GM18511 (cell line): ENCODE data around the gene ACBD4.
A peak's percentile ranks its signal among the peaks of the same experiment; 100 is the strongest.

Experiments
- ATAC-seq: cut with Tn5 transposase; IDR thresholded peaks from one replicate; pipeline ENCODE4 v1.9.1; 2021; ENCODE audit warnings: mild to moderate bottlenecking, moderate library complexity; ENCODE audit not compliant: unreplicated experiment

The ACBD4 gene

GRCh38 chr17:45135192-45135977, at the start of gene ACBD4:
ACBD4 (plus strand) TSS chr17:45135687; CDS start chr17:45136145, 458 bp downstream.
- ATAC-seq = peak; percentile 80

- no peak for ATAC-seq
Measured at GRCh38 chr17:45086391-45086790, 49.1 kb upstream of the ACBD4 start.

GRCh38 chr17:45086865-45087503, 48.5 kb upstream of the ACBD4 start:
- ATAC-seq = no peak

- ATAC-seq = no peak
Measured at GRCh38 chr17:45087504-45087975, 47.9 kb upstream of the ACBD4 start.

GRCh38 chr17:45087978-45088377, 47.5 kb upstream of the ACBD4 start:
- no peak for ATAC-seq

- ATAC-seq = no peak
Measured at GRCh38 chr17:45088741-45089140, 46.7 kb upstream of the ACBD4 start.

- ATAC-seq = no peak
Measured at GRCh38 chr17:45090711-45091110, 44.8 kb upstream of the ACBD4 start.

GRCh38 chr17:45091778-45092425, 43.6 kb upstream of the ACBD4 start:
- no peak for ATAC-seq

- ATAC-seq = no peak
Measured at GRCh38 chr17:45092911-45093430, 42.5 kb upstream of the ACBD4 start.

GRCh38 chr17:45093444-45094110, 41.9 kb upstream of the ACBD4 start:
- no peak for ATAC-seq

- no peak for ATAC-seq
Measured at GRCh38 chr17:45096141-45096540, 39.3 kb upstream of the ACBD4 start.

GRCh38 chr17:45096926-45097325, 38.6 kb upstream of the ACBD4 start:
- ATAC-seq = no peak

GRCh38 chr17:45098081-45098868, 37.2 kb upstream of the ACBD4 start:
- no peak for ATAC-seq

GRCh38 chr17:45098869-45099616, 36.4 kb upstream of the ACBD4 start:
- no peak for ATAC-seq

- ATAC-seq = no peak
Measured at GRCh38 chr17:45101546-45101882, 34.0 kb upstream of the ACBD4 start.

GRCh38 chr17:45101883-45102811, 33.3 kb upstream of the ACBD4 start:
- ATAC-seq = no peak

- ATAC-seq = no peak
Measured at GRCh38 chr17:45102856-45103255, 32.6 kb upstream of the ACBD4 start.

- no peak for ATAC-seq
Measured at GRCh38 chr17:45103269-45103795, 32.2 kb upstream of the ACBD4 start.
